GM23338 (cell line): Measurements from ENCODE around the gene APOM.

Experiments used
- NANOG ChIP-seq: IDR thresholded peaks from 2 replicates; pipeline ENCODE4 v1.6.1; 2016; ENCODE audit warnings: antibody characterized with exemption, borderline replicate concordance
- POLR2AphosphoS5 ChIP-seq: IDR thresholded peaks from 2 replicates; pipeline ENCODE4 v1.6.1; 2016; ENCODE audit warnings: antibody characterized with exemption, low read depth
- TF ChIP-seq, protein P1 (sequence below): IDR thresholded peaks from one replicate; pipeline ENCODE4 v1.6.1; 2018; ENCODE audit warnings: antibody characterized with exemption; ENCODE audit not compliant: unreplicated experiment
- TF ChIP-seq, protein P2 (sequence below), 2 experiments: fragments of 200-600 bp in 1 of 2; sonication (generic) in 1 of 2; conservative IDR thresholded peaks; 2 replicates each; pipeline versions ENCODE4 v1.5.1 to v1.6.1; 2016 to 2017; ENCODE audit warnings: antibody characterized with exemption in 2 of 2, low read depth in 2 of 2, mild to moderate bottlenecking in 2 of 2, moderate library complexity in 1 of 2

DNA sequence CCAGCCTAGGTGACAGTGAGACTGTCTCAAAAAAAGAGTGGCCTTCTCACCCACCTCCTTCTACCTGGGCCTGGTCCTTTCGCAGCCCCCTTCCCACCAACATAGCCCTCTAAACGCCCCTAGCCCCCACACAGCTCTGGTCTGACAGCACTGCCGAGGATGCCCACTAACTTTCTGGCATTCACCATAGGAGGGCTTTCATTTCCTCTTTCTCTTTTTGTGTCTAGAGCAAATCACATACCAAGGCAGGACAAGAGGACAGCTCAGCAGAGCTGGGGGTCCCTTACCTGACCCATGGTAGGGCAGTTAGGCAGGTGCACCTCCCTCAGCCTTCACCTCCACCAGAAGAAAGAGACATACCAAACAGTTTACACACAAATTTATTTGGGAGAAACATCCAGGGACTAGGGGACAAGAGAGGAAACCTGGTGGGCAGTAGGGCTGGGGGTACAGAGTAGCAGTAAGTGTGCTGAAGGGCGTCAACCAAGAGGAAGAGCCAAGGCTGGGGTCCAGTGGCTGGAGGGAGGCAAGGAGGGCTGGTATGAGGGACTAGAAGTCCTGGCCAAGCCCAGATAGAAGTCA lies 20.7 kb downstream of the APOM start:
- TF ChIP-seq, protein P1, sequence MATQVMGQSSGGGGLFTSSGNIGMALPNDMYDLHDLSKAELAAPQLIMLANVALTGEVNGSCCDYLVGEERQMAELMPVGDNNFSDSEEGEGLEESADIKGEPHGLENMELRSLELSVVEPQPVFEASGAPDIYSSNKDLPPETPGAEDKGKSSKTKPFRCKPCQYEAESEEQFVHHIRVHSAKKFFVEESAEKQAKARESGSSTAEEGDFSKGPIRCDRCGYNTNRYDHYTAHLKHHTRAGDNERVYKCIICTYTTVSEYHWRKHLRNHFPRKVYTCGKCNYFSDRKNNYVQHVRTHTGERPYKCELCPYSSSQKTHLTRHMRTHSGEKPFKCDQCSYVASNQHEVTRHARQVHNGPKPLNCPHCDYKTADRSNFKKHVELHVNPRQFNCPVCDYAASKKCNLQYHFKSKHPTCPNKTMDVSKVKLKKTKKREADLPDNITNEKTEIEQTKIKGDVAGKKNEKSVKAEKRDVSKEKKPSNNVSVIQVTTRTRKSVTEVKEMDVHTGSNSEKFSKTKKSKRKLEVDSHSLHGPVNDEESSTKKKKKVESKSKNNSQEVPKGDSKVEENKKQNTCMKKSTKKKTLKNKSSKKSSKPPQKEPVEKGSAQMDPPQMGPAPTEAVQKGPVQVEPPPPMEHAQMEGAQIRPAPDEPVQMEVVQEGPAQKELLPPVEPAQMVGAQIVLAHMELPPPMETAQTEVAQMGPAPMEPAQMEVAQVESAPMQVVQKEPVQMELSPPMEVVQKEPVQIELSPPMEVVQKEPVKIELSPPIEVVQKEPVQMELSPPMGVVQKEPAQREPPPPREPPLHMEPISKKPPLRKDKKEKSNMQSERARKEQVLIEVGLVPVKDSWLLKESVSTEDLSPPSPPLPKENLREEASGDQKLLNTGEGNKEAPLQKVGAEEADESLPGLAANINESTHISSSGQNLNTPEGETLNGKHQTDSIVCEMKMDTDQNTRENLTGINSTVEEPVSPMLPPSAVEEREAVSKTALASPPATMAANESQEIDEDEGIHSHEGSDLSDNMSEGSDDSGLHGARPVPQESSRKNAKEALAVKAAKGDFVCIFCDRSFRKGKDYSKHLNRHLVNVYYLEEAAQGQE, result no peak
- TF ChIP-seq, protein P2, sequence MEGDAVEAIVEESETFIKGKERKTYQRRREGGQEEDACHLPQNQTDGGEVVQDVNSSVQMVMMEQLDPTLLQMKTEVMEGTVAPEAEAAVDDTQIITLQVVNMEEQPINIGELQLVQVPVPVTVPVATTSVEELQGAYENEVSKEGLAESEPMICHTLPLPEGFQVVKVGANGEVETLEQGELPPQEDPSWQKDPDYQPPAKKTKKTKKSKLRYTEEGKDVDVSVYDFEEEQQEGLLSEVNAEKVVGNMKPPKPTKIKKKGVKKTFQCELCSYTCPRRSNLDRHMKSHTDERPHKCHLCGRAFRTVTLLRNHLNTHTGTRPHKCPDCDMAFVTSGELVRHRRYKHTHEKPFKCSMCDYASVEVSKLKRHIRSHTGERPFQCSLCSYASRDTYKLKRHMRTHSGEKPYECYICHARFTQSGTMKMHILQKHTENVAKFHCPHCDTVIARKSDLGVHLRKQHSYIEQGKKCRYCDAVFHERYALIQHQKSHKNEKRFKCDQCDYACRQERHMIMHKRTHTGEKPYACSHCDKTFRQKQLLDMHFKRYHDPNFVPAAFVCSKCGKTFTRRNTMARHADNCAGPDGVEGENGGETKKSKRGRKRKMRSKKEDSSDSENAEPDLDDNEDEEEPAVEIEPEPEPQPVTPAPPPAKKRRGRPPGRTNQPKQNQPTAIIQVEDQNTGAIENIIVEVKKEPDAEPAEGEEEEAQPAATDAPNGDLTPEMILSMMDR (conservative IDR thresholded peaks at IDR 0.05; ENCODE audit: low read depth in 2 of 2), result no peak
- TF ChIP-seq POLR2AphosphoS5 (no peak), NANOG (no peak)
